ENCODE measurements around the gene LOC128125822.

The LOC128125822 gene

GRCh38 chr6:63553900-63554299, 18.4 kb upstream of the LOC128125822 start:
- BruUV-seq (replicated peaks) = no TSS peak
- Mint-ChIP-seq H3K9me3 (ENCODE audit: unreplicated experiment) (no peaks in the 10 kb centered on the region), H3K4me3 (ENCODE audit: unreplicated experiment) (no peak overlapping the region), H3K27ac (ENCODE audit: low read depth, unreplicated experiment) (no peak overlapping the region), H3K27me3 (ENCODE audit: insufficient read depth, unreplicated experiment) (no peaks in the 10 kb centered on the region), H3K4me1 (ENCODE audit: insufficient read depth, unreplicated experiment) (peaks cover 5% of the 10 kb centered on the region), H3K36me3 (ENCODE audit: insufficient read depth, unreplicated experiment) (no peaks in the 10 kb centered on the region)
- intact Hi-C loops (cut with micrococcal nuclease) = no loop called here
- ChIA-PET CTCF (no interaction called here), POLR2A (interaction anchor here (1.9 kb wide), 1 partner anchor 24 kb away, joined by 8 read pairs; no protein-coding TSS in a partner anchor)
- DNase-seq (ENCODE audit: unreplicated experiment) = no peak
- TF ChIP-seq, protein P1, sequence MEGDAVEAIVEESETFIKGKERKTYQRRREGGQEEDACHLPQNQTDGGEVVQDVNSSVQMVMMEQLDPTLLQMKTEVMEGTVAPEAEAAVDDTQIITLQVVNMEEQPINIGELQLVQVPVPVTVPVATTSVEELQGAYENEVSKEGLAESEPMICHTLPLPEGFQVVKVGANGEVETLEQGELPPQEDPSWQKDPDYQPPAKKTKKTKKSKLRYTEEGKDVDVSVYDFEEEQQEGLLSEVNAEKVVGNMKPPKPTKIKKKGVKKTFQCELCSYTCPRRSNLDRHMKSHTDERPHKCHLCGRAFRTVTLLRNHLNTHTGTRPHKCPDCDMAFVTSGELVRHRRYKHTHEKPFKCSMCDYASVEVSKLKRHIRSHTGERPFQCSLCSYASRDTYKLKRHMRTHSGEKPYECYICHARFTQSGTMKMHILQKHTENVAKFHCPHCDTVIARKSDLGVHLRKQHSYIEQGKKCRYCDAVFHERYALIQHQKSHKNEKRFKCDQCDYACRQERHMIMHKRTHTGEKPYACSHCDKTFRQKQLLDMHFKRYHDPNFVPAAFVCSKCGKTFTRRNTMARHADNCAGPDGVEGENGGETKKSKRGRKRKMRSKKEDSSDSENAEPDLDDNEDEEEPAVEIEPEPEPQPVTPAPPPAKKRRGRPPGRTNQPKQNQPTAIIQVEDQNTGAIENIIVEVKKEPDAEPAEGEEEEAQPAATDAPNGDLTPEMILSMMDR (IDR thresholded peaks at IDR 0.05; ENCODE audit: unreplicated experiment) = no peak

DNA sequence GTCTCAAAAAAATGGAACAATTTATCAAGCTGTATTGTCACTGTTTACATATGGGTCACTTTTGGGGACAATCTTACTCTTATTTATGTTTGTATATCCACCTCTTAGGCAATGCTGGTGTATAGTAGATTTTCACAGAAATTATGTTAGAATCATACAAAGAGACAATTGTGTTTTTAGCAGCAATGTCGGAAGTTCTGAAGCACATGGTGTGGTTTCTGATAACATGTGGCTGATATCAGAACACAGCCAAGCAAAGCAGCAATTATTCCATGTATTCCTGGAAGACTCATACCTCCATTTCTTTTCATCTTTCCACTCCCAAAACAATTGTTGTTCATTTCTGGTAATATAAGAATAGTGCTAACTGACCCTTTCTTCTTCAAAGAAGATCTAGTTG, 17.5 kb upstream of the LOC128125822 start:
- TF ChIP-seq, protein P1 (IDR thresholded peaks at IDR 0.05; ENCODE audit: unreplicated experiment) = no peak
- H3K27ac Mint-ChIP-seq (ENCODE audit: low read depth, unreplicated experiment) = no peak overlapping the region
- peaks cover 5% of the 10 kb centered on the region for H3K4me1 Mint-ChIP-seq (ENCODE audit: insufficient read depth, unreplicated experiment)
- DNase-seq (ENCODE audit: unreplicated experiment) = no peak
- H3K9me3 Mint-ChIP-seq (ENCODE audit: unreplicated experiment) = no peaks in the 10 kb centered on the region
- no peaks in the 10 kb centered on the region for H3K36me3 Mint-ChIP-seq (ENCODE audit: insufficient read depth, unreplicated experiment)
- POLR2A ChIA-PET = interaction anchor here (0.5 to 2.4 kb wide), 7 partner anchors 8 to 25 kb away, joined by 3 to 8 read pairs (median 5); no protein-coding TSS in a partner anchor
- H3K27me3 Mint-ChIP-seq (ENCODE audit: insufficient read depth, unreplicated experiment) = no peaks in the 10 kb centered on the region
- intact Hi-C loops (cut with micrococcal nuclease) = no loop called here
- CTCF ChIA-PET = interaction anchor here (1.1 to 1.7 kb wide), 2 partner anchors 10 to 38 kb away, joined by 3 to 5 read pairs; no protein-coding TSS in a partner anchor
- H3K4me3 Mint-ChIP-seq (ENCODE audit: unreplicated experiment) = no peak overlapping the region
- BruUV-seq (replicated peaks) = no TSS peak

DNA sequence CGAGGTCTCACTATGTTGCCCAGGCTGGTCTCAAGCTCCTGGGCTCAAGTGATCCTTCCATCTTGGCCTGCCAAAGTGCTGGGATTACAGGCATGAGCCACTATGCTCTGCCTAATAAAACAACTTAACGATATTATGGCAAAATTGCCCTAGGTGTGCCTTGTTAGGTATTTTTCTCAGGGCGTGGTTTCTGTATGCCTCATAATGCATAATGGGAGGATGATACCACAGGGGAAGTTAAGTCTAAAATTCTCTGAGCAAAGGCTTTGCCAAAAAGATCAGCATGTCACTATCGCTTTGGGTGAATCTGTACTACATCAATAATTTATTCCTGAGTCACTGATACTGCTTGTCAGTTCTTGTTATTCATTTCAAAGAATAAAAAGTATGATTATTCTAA, 15.9 kb upstream of the LOC128125822 start:
- ChIA-PET POLR2A (interaction anchor here (1.7 to 2.4 kb wide), 2 partner anchors 10 to 17 kb away, joined by 4 to 8 read pairs; no protein-coding TSS in a partner anchor), CTCF (interaction anchor here (0.6 to 1.7 kb wide), 3 partner anchors 9 to 627 kb away, joined by 3 to 5 read pairs (median 4); no protein-coding TSS in a partner anchor)
- Mint-ChIP-seq H3K9me3 (ENCODE audit: unreplicated experiment) (no peaks in the 10 kb centered on the region), H3K4me3 (ENCODE audit: unreplicated experiment) (no peak overlapping the region), H3K27me3 (ENCODE audit: insufficient read depth, unreplicated experiment) (no peaks in the 10 kb centered on the region), H3K36me3 (ENCODE audit: insufficient read depth, unreplicated experiment) (no peaks in the 10 kb centered on the region), H3K4me1 (ENCODE audit: insufficient read depth, unreplicated experiment) (peaks cover 15% of the 10 kb centered on the region), H3K27ac (ENCODE audit: low read depth, unreplicated experiment) (no peak overlapping the region)
- intact Hi-C loops (cut with micrococcal nuclease) = no loop called here
- DNase-seq (ENCODE audit: unreplicated experiment) = no peak
- no TSS peak for BruUV-seq (replicated peaks)
- TF ChIP-seq, protein P1 (IDR thresholded peaks at IDR 0.05; ENCODE audit: unreplicated experiment) = no peak

GRCh38 chr6:63558278-63558677, 14.0 kb upstream of the LOC128125822 start:
- POLR2A ChIA-PET = no interaction called here
- peaks cover 2% of the 10 kb centered on the region for H3K9me3 Mint-ChIP-seq (ENCODE audit: unreplicated experiment)
- CTCF ChIA-PET = interaction anchor here (1.0 kb wide), 1 partner anchor 10 kb away, joined by 4 read pairs; no protein-coding TSS in a partner anchor
- no peak overlapping the region for H3K27ac Mint-ChIP-seq (ENCODE audit: low read depth, unreplicated experiment)
- H3K36me3 Mint-ChIP-seq (ENCODE audit: insufficient read depth, unreplicated experiment) = no peaks in the 10 kb centered on the region
- intact Hi-C loops (cut with micrococcal nuclease) = no loop called here
- no TSS peak for BruUV-seq (replicated peaks)
- peaks cover 20% of the 10 kb centered on the region for H3K4me1 Mint-ChIP-seq (ENCODE audit: insufficient read depth, unreplicated experiment)
- TF ChIP-seq, protein P1 (IDR thresholded peaks at IDR 0.05; ENCODE audit: unreplicated experiment) = no peak
- no peak overlapping the region for H3K4me3 Mint-ChIP-seq (ENCODE audit: unreplicated experiment)
- no peak for DNase-seq (ENCODE audit: unreplicated experiment)
- no peaks in the 10 kb centered on the region for H3K27me3 Mint-ChIP-seq (ENCODE audit: insufficient read depth, unreplicated experiment)

All from MCF 10A (cell line).